ENCODE results near the gene NPBWR2.

DNA sequence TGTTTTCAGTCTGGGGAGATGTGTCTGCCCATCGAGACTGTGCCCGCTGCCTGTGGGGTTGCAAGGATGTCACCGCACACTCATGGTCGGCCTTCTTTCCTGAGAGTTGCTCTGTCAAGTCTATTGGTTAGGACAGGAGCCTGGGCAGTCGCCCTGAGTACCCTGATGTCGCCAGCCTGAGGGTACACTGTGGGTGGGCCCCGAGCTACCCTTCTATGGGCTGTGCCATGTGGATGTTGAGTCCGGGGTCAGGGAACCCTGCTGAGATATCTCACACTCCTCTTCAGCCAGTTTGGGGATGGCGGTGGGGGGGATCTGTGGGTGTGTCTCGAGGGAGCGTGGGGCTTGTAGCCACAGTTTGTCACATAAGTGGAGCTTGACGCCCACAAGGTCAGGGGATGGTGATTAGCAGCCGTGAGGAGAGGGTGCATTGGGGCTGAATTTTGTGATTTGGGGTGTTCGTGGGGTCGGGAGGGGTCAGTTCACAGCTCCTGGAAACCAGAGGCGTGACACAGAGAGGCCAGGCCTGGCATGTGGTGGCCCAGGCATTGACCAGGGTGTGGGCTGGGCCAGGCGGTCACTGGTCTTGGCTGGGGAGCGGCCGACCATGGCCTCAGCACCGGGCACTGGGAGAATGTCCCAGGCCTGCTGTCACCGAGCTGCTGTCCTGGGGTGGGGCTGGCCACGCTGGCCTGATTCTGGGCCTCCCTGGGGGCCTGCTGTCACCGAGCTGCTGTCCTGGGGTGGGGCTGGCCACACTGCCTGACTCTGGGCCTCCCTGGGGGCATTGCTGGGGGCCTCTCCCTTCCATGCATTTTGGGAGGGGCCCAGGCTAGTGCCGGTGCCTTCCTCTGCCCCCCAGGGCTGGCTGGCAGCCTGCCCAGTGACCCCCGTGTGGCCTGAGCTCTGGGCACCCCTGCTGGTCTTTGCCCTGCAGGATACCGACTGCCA, 1.6 kb upstream of the NPBWR2 start:
- TF ChIP-seq, protein P1, sequence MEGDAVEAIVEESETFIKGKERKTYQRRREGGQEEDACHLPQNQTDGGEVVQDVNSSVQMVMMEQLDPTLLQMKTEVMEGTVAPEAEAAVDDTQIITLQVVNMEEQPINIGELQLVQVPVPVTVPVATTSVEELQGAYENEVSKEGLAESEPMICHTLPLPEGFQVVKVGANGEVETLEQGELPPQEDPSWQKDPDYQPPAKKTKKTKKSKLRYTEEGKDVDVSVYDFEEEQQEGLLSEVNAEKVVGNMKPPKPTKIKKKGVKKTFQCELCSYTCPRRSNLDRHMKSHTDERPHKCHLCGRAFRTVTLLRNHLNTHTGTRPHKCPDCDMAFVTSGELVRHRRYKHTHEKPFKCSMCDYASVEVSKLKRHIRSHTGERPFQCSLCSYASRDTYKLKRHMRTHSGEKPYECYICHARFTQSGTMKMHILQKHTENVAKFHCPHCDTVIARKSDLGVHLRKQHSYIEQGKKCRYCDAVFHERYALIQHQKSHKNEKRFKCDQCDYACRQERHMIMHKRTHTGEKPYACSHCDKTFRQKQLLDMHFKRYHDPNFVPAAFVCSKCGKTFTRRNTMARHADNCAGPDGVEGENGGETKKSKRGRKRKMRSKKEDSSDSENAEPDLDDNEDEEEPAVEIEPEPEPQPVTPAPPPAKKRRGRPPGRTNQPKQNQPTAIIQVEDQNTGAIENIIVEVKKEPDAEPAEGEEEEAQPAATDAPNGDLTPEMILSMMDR (conservative IDR thresholded peaks at IDR 0.05; ENCODE audit: low read depth in 2 of 2) = no peak
- TF ChIP-seq JUNB (IDR thresholded peaks at IDR 0.05; ENCODE audit: unreplicated experiment) = no peak
- no peak for TF ChIP-seq POLR2AphosphoS5 (IDR thresholded peaks at IDR 0.05; ENCODE audit: low read depth)
- TF ChIP-seq EZH2 (IDR thresholded peaks at IDR 0.05; ENCODE audit: low read depth, unreplicated experiment) = no peak
- TF ChIP-seq ZNF114 (CRISPR knock-in tag; IDR thresholded peaks at IDR 0.05) = no peak
- TF ChIP-seq EZH2phosphoT487 (IDR thresholded peaks at IDR 0.05; ENCODE audit: unreplicated experiment) = no peak
- TF ChIP-seq, protein P2, sequence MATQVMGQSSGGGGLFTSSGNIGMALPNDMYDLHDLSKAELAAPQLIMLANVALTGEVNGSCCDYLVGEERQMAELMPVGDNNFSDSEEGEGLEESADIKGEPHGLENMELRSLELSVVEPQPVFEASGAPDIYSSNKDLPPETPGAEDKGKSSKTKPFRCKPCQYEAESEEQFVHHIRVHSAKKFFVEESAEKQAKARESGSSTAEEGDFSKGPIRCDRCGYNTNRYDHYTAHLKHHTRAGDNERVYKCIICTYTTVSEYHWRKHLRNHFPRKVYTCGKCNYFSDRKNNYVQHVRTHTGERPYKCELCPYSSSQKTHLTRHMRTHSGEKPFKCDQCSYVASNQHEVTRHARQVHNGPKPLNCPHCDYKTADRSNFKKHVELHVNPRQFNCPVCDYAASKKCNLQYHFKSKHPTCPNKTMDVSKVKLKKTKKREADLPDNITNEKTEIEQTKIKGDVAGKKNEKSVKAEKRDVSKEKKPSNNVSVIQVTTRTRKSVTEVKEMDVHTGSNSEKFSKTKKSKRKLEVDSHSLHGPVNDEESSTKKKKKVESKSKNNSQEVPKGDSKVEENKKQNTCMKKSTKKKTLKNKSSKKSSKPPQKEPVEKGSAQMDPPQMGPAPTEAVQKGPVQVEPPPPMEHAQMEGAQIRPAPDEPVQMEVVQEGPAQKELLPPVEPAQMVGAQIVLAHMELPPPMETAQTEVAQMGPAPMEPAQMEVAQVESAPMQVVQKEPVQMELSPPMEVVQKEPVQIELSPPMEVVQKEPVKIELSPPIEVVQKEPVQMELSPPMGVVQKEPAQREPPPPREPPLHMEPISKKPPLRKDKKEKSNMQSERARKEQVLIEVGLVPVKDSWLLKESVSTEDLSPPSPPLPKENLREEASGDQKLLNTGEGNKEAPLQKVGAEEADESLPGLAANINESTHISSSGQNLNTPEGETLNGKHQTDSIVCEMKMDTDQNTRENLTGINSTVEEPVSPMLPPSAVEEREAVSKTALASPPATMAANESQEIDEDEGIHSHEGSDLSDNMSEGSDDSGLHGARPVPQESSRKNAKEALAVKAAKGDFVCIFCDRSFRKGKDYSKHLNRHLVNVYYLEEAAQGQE (IDR thresholded peaks at IDR 0.05; ENCODE audit: unreplicated experiment) = no peak
- no peak for TF ChIP-seq CREB1 (CRISPR knock-in tag; IDR thresholded peaks at IDR 0.05; ENCODE audit: low read depth)
- TF ChIP-seq ZNF331 (CRISPR knock-in tag; IDR thresholded peaks at IDR 0.05; ENCODE audit: low read depth) = no peak
- TF ChIP-seq, protein P3, sequence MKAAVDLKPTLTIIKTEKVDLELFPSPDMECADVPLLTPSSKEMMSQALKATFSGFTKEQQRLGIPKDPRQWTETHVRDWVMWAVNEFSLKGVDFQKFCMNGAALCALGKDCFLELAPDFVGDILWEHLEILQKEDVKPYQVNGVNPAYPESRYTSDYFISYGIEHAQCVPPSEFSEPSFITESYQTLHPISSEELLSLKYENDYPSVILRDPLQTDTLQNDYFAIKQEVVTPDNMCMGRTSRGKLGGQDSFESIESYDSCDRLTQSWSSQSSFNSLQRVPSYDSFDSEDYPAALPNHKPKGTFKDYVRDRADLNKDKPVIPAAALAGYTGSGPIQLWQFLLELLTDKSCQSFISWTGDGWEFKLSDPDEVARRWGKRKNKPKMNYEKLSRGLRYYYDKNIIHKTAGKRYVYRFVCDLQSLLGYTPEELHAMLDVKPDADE (IDR thresholded peaks at IDR 0.05) = no peak
- TF ChIP-seq NANOG (IDR thresholded peaks at IDR 0.05; ENCODE audit: borderline replicate concordance) = no peak
- no peak for TF ChIP-seq STAT1 (IDR thresholded peaks at IDR 0.05; ENCODE audit: unreplicated experiment)

All from GM23338 (cell line).